Erythroblast (primary cell): ENCODE results near the gene TRIM36.

Experiments
- GATA1 ChIP-seq: IDR thresholded peaks from 2 replicates; pipeline ENCODE4 v1.6.1; 2011; ENCODE audit warnings: low read depth, mild to moderate bottlenecking, control low read depth, low read length, moderate library complexity
- POLR2A ChIP-seq: IDR thresholded peaks from 2 replicates; pipeline ENCODE4 v1.6.1; 2011; ENCODE audit warnings: mild to moderate bottlenecking, low read length

DNA sequence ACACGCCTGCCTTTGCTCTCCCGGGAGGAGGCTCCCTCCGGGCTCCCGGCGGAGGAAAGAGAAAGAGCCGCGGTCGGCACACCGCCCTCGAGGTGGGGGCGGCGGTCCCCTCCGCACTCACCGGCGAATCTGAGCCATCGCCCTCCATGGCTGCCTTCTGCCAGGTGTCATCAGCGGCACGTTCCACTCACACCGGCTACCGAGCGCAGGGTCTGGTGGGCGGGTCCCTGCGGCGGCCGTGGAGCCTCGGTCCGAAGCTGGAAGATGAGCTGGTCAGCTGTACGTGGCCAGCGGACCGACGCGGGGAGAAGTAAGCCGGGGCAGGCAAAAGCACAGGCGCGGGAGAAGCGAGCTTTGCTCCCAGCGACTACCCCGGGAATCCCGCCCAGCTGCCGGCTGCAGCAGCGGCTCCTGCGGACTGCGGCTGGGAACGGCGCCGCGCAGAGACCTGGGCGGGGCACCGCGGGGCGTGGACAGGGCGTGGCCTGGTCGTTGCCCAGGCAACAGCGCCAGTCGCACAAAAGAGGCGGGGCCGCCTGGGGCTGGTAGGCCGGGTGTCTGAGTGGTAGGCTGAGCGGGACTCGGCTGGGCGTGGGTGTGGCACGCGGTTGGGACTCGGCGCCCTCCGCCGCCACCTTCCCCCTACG lies at the start of gene TRIM36:
- no peak for TF ChIP-seq POLR2A
- no peak for TF ChIP-seq GATA1
